ENCODE measurements around the gene PBX1. TPM values are rescaled to one million over a fixed set of nuclear protein-coding genes. Genes with fewer than 3 reads are reported as not detected.

PBX1 gene
- total and polyA plus RNA-seq, 2 experiments from 2014 or later, result 9.7 to 38.8 TPM

- TF ChIP-seq EZH2phosphoT487 (IDR thresholded peaks at IDR 0.05; ENCODE audit: insufficient read depth, low read depth) (no peak), EZH2 (IDR thresholded peaks at IDR 0.05; ENCODE audit: insufficient read depth, poor library complexity, severe bottlenecking) (no peak)
- no peaks in the 10 kb centered on the region for H3F3A ChIP-seq (ENCODE audit: insufficient read depth)
- H3K36me3 ChIP-seq (ENCODE audit: low read depth), result no peaks in the 10 kb centered on the region
- H3K79me2 ChIP-seq (ENCODE audit: insufficient read depth), result no peaks in the 10 kb centered on the region
- H3K4me2 ChIP-seq (ENCODE audit: unreplicated experiment), result no peak overlapping the region
- H3K9ac ChIP-seq, result no peak overlapping the region
- no peaks in the 10 kb centered on the region for H3K27me3 ChIP-seq (replicated peaks; ENCODE audit: insufficient read depth)
- 69 to 78% methylated on average over 2 of the region's 2 CpGs for WGBS, 2 experiments (ENCODE audit: low coverage in 1 of 2, low lambda C conversion rate in 2 of 2, missing lambda C conversion rate in 2 of 2)
- DNase-seq, result no peak
- no peaks in the 10 kb centered on the region for H3K9me3 ChIP-seq (ENCODE audit: low read depth)
- in situ Hi-C loops (cut with MboI), result no loop called here
- H4K20me1 ChIP-seq (ENCODE audit: insufficient read depth), result no peaks in the 10 kb centered on the region
- no peak overlapping the region for H2AFZ ChIP-seq
- no peak overlapping the region for H3K27ac ChIP-seq
- H3K9me2 ChIP-seq (ENCODE audit: insufficient read depth), result no peaks in the 10 kb centered on the region
- H3K4me3 ChIP-seq, result no peak overlapping the region
- no peaks in the 10 kb centered on the region for H3K4me1 ChIP-seq (ENCODE audit: insufficient read depth)
These were observed 299.2 kb downstream of the PBX1 start for GRCh38 chr1:164858096-164858632.

GRCh38 chr1:164861632-164862031, 302.6 kb downstream of the PBX1 start:
- no peaks in the 10 kb centered on the region for H3K27me3 ChIP-seq (replicated peaks; ENCODE audit: insufficient read depth)
- in situ Hi-C loops (cut with MboI), result no loop called here
- DNase-seq, result no peak
- no peaks in the 10 kb centered on the region for H3K36me3 ChIP-seq (ENCODE audit: low read depth)
- no peak overlapping the region for H3K4me3 ChIP-seq
- H3K4me2 ChIP-seq (ENCODE audit: unreplicated experiment), result no peak overlapping the region
- H2AFZ ChIP-seq, result no peak overlapping the region
- no peak overlapping the region for H3K27ac ChIP-seq
- no peaks in the 10 kb centered on the region for H3K9me3 ChIP-seq (ENCODE audit: low read depth)
- no peak overlapping the region for H3K9ac ChIP-seq
- no peaks in the 10 kb centered on the region for H4K20me1 ChIP-seq (ENCODE audit: insufficient read depth)
- H3K4me1 ChIP-seq (ENCODE audit: insufficient read depth), result no peaks in the 10 kb centered on the region
- TF ChIP-seq EZH2 (IDR thresholded peaks at IDR 0.05; ENCODE audit: insufficient read depth, poor library complexity, severe bottlenecking) (no peak), EZH2phosphoT487 (IDR thresholded peaks at IDR 0.05; ENCODE audit: insufficient read depth, low read depth) (no peak)
- no peaks in the 10 kb centered on the region for H3K9me2 ChIP-seq (ENCODE audit: insufficient read depth)
- H3K79me2 ChIP-seq (ENCODE audit: insufficient read depth), result no peaks in the 10 kb centered on the region
- H3F3A ChIP-seq (ENCODE audit: insufficient read depth), result no peaks in the 10 kb centered on the region

GRCh38 chr1:164863056-164863455, 304.1 kb downstream of the PBX1 start:
- DNase-seq, result no peak
- H3K9ac ChIP-seq, result no peak overlapping the region
- in situ Hi-C loops (cut with MboI), result no loop called here
- no peaks in the 10 kb centered on the region for H3K9me2 ChIP-seq (ENCODE audit: insufficient read depth)
- H4K20me1 ChIP-seq (ENCODE audit: insufficient read depth), result no peaks in the 10 kb centered on the region
- no peaks in the 10 kb centered on the region for H3F3A ChIP-seq (ENCODE audit: insufficient read depth)
- H2AFZ ChIP-seq, result no peak overlapping the region
- H3K27me3 ChIP-seq (replicated peaks; ENCODE audit: insufficient read depth), result no peaks in the 10 kb centered on the region
- 38 to 49% methylated on average over 4 of the region's 4 CpGs for WGBS, 2 experiments (ENCODE audit: low coverage in 1 of 2, low lambda C conversion rate in 2 of 2, missing lambda C conversion rate in 2 of 2)
- no peaks in the 10 kb centered on the region for H3K79me2 ChIP-seq (ENCODE audit: insufficient read depth)
- no peaks in the 10 kb centered on the region for H3K36me3 ChIP-seq (ENCODE audit: low read depth)
- no peak overlapping the region for H3K4me2 ChIP-seq (ENCODE audit: unreplicated experiment)
- TF ChIP-seq EZH2 (IDR thresholded peaks at IDR 0.05; ENCODE audit: insufficient read depth, poor library complexity, severe bottlenecking) (no peak), EZH2phosphoT487 (IDR thresholded peaks at IDR 0.05; ENCODE audit: insufficient read depth, low read depth) (no peak)
- H3K4me3 ChIP-seq, result no peak overlapping the region
- no peaks in the 10 kb centered on the region for H3K4me1 ChIP-seq (ENCODE audit: insufficient read depth)
- H3K9me3 ChIP-seq (ENCODE audit: low read depth), result no peaks in the 10 kb centered on the region
- H3K27ac ChIP-seq, result no peak overlapping the region

GRCh38 chr1:164864161-164864560, 305.2 kb downstream of the PBX1 start:
- Histone ChIP-seq H4K20me1 (ENCODE audit: insufficient read depth) (no peaks in the 10 kb centered on the region), H3K27me3 (replicated peaks; ENCODE audit: insufficient read depth) (no peaks in the 10 kb centered on the region), H3K9me2 (ENCODE audit: insufficient read depth) (no peaks in the 10 kb centered on the region), H3K4me2 (ENCODE audit: unreplicated experiment) (no peak overlapping the region), H3K79me2 (ENCODE audit: insufficient read depth) (no peaks in the 10 kb centered on the region), H3K4me3 (no peak overlapping the region), H3F3A (ENCODE audit: insufficient read depth) (no peaks in the 10 kb centered on the region), H2AFZ (no peak overlapping the region), H3K9me3 (ENCODE audit: low read depth) (no peaks in the 10 kb centered on the region), H3K36me3 (ENCODE audit: low read depth) (no peaks in the 10 kb centered on the region), H3K9ac (no peak overlapping the region), H3K4me1 (ENCODE audit: insufficient read depth) (no peaks in the 10 kb centered on the region), H3K27ac (no peak overlapping the region)
- no peak for TF ChIP-seq EZH2 (IDR thresholded peaks at IDR 0.05; ENCODE audit: insufficient read depth, poor library complexity, severe bottlenecking)
- no peak for TF ChIP-seq EZH2phosphoT487 (IDR thresholded peaks at IDR 0.05; ENCODE audit: insufficient read depth, low read depth)
- in situ Hi-C loops (cut with MboI), result no loop called here
- WGBS, 2 experiments (ENCODE audit: low coverage in 1 of 2, low lambda C conversion rate in 2 of 2, missing lambda C conversion rate in 2 of 2), result 61 to 70% methylated on average over 3 of the region's 3 CpGs
- DNase-seq, result no peak

GRCh38 chr1:164865385-164865784, 306.4 kb downstream of the PBX1 start:
- H3K27me3 ChIP-seq (replicated peaks; ENCODE audit: insufficient read depth), result no peaks in the 10 kb centered on the region
- H3K27ac ChIP-seq, result no peak overlapping the region
- no peak for DNase-seq
- no peak for TF ChIP-seq EZH2 (IDR thresholded peaks at IDR 0.05; ENCODE audit: insufficient read depth, poor library complexity, severe bottlenecking)
- TF ChIP-seq EZH2phosphoT487 (IDR thresholded peaks at IDR 0.05; ENCODE audit: insufficient read depth, low read depth), result no peak
- no peak overlapping the region for H3K9ac ChIP-seq
- H3K4me1 ChIP-seq (ENCODE audit: insufficient read depth), result no peaks in the 10 kb centered on the region
- H3K9me2 ChIP-seq (ENCODE audit: insufficient read depth), result no peaks in the 10 kb centered on the region
- in situ Hi-C loops (cut with MboI), result no loop called here
- H2AFZ ChIP-seq, result no peak overlapping the region
- H4K20me1 ChIP-seq (ENCODE audit: insufficient read depth), result no peaks in the 10 kb centered on the region
- no peak overlapping the region for H3K4me2 ChIP-seq (ENCODE audit: unreplicated experiment)
- H3K36me3 ChIP-seq (ENCODE audit: low read depth), result no peaks in the 10 kb centered on the region
- 60 to 69% methylated on average over 4 of the region's 4 CpGs for WGBS, 2 experiments (ENCODE audit: low coverage in 1 of 2, low lambda C conversion rate in 2 of 2, missing lambda C conversion rate in 2 of 2)
- no peaks in the 10 kb centered on the region for H3K79me2 ChIP-seq (ENCODE audit: insufficient read depth)
- H3K9me3 ChIP-seq (ENCODE audit: low read depth), result no peaks in the 10 kb centered on the region
- no peak overlapping the region for H3K4me3 ChIP-seq
- H3F3A ChIP-seq (ENCODE audit: insufficient read depth), result no peaks in the 10 kb centered on the region
